Activated CD8-positive, alpha-beta T cell treated with anti-CD3 and anti-CD28 coated beads, Interleukin-2, amount 10 ng/mL, durations not matched to agents 7 days and 5 days (primary cell): ENCODE results near the gene KCNC1. TPM values are rescaled to one million over a fixed set of nuclear protein-coding genes. Genes with fewer than 3 reads are reported as not detected.

ENCODE experiments used
- ATAC-seq: fragments of 150-1000 bp; cut with Tn5 transposase; one replicate; pipeline ENCODE4 v1.10.0; 2021; ENCODE audit warnings: moderate library complexity
- CTCF ChIA-PET: fragments of 350-600 bp; sonication (Branson Sonifier 250); formaldehyde crosslinking; loops from one replicate; lab custom pipeline; 2021; ENCODE audit warnings: antibody characterized with exemption; lab: Charles Lee
- POLR2A ChIA-PET: fragments of 350-600 bp; sonication (Branson Sonifier 250); formaldehyde crosslinking; loops from one replicate; lab custom pipeline; 2021; ENCODE audit warnings: antibody characterized with exemption; lab: Charles Lee
- DNase-seq: peaks from one replicate; pipeline ENCODE4 v3.0.0-alpha.2; 2020
- H3K27ac Mint-ChIP-seq: one replicate; pipeline ENCODE4 v1.8.0; 2021; ENCODE audit warnings: mild to moderate bottlenecking, mixed read lengths
- H3K27me3 Mint-ChIP-seq: one replicate; pipeline ENCODE4 v1.8.0; 2021; ENCODE audit warnings: low read depth, mixed read lengths
- H3K36me3 Mint-ChIP-seq: one replicate; pipeline ENCODE4 v1.8.0; 2021; ENCODE audit warnings: low read depth, mixed read lengths
- H3K4me1 Mint-ChIP-seq: one replicate; pipeline ENCODE4 v1.8.0; 2021; ENCODE audit warnings: low read depth, mixed read lengths
- H3K4me3 Mint-ChIP-seq: one replicate; pipeline ENCODE4 v1.8.0; 2021; ENCODE audit warnings: mild to moderate bottlenecking, mixed read lengths
- H3K9me3 Mint-ChIP-seq: one replicate; pipeline ENCODE4 v1.8.0; 2022; ENCODE audit warnings: mixed read lengths; ENCODE audit not compliant: insufficient read depth
- total RNA-seq, 2 experiments: library from RNA; stranded (reverse); gene quantifications; one replicate each; pipeline ENCODE4 v1.2.3, GENCODE V29; 2021

Gene KCNC1
- total RNA-seq, 2 experiments from 2014 or later = not detected

GRCh38 chr11:17772704-17773600 lies 38.4 kb downstream of the KCNC1 start:
- H3K36me3 Mint-ChIP-seq = no peaks in the 10 kb centered on the region
- ChIA-PET CTCF (no interaction called here), POLR2A (no interaction called here)
- H3K27me3 Mint-ChIP-seq = no peaks in the 10 kb centered on the region
- H3K27ac Mint-ChIP-seq = no peak overlapping the region
- H3K9me3 Mint-ChIP-seq = no peaks in the 10 kb centered on the region
- H3K4me1 Mint-ChIP-seq = no peaks in the 10 kb centered on the region
- no peak overlapping the region for H3K4me3 Mint-ChIP-seq
- DNase-seq (no peak), ATAC-seq (no peak)

GRCh38 chr11:17773674-17774073 lies 39.1 kb downstream of the KCNC1 start:
- Mint-ChIP-seq H3K9me3 (no peaks in the 10 kb centered on the region), H3K4me1 (no peaks in the 10 kb centered on the region), H3K36me3 (no peaks in the 10 kb centered on the region), H3K4me3 (no peak overlapping the region), H3K27me3 (no peaks in the 10 kb centered on the region), H3K27ac (no peak overlapping the region)
- no peak for ATAC-seq
- ChIA-PET CTCF (no interaction called here), POLR2A (no interaction called here)
- DNase-seq = no peak

- Mint-ChIP-seq H3K4me1 (no peaks in the 10 kb centered on the region), H3K27me3 (no peaks in the 10 kb centered on the region), H3K4me3 (no peak overlapping the region), H3K27ac (no peak overlapping the region), H3K9me3 (no peaks in the 10 kb centered on the region), H3K36me3 (no peaks in the 10 kb centered on the region)
- DNase-seq (no peak), ATAC-seq (no peak)
- POLR2A ChIA-PET = no interaction called here
- CTCF ChIA-PET = no interaction called here
Observed at GRCh38 chr11:17774232-17775034, 39.9 kb downstream of the KCNC1 start.

- H3K9me3 Mint-ChIP-seq = no peaks in the 10 kb centered on the region
- ATAC-seq (no peak), DNase-seq (no peak)
- no peaks in the 10 kb centered on the region for H3K27me3 Mint-ChIP-seq
- ChIA-PET CTCF (no interaction called here), POLR2A (no interaction called here)
- no peak overlapping the region for H3K27ac Mint-ChIP-seq
- H3K4me3 Mint-ChIP-seq = no peak overlapping the region
- no peaks in the 10 kb centered on the region for H3K4me1 Mint-ChIP-seq
- no peaks in the 10 kb centered on the region for H3K36me3 Mint-ChIP-seq
Observed at GRCh38 chr11:17775035-17775348, 40.4 kb downstream of the KCNC1 start.

GRCh38 chr11:17775507-17776211 lies 41.1 kb downstream of the KCNC1 start:
- Mint-ChIP-seq H3K27ac (no peak overlapping the region), H3K27me3 (no peaks in the 10 kb centered on the region), H3K36me3 (no peaks in the 10 kb centered on the region), H3K4me3 (no peak overlapping the region), H3K9me3 (no peaks in the 10 kb centered on the region), H3K4me1 (no peaks in the 10 kb centered on the region)
- ChIA-PET CTCF (no interaction called here), POLR2A (no interaction called here)
- no peak for DNase-seq
- ATAC-seq = no peak

GRCh38 chr11:17776212-17776875 lies 41.8 kb downstream of the KCNC1 start:
- no peaks in the 10 kb centered on the region for H3K4me1 Mint-ChIP-seq

GRCh38 chr11:17777086-17777737 lies 42.6 kb downstream of the KCNC1 start:
- Mint-ChIP-seq H3K4me3 (no peak overlapping the region), H3K9me3 (no peaks in the 10 kb centered on the region), H3K36me3 (no peaks in the 10 kb centered on the region), H3K27me3 (no peaks in the 10 kb centered on the region), H3K4me1 (no peaks in the 10 kb centered on the region), H3K27ac (no peak overlapping the region)
- POLR2A ChIA-PET = no interaction called here
- ATAC-seq = no peak
- CTCF ChIA-PET = no interaction called here
- no peak for DNase-seq

More at GRCh38 chr11:17776212-17776875, 41.8 kb downstream of the KCNC1 start:
- ChIA-PET CTCF (no interaction called here), POLR2A (no interaction called here)
- Mint-ChIP-seq H3K27ac (no peak overlapping the region), H3K36me3 (no peaks in the 10 kb centered on the region), H3K27me3 (no peaks in the 10 kb centered on the region), H3K9me3 (no peaks in the 10 kb centered on the region), H3K4me3 (no peak overlapping the region)
- ATAC-seq (no peak), DNase-seq (no peak)

GRCh38 chr11:17777738-17778091 lies 43.1 kb downstream of the KCNC1 start:
- Mint-ChIP-seq H3K36me3 (no peaks in the 10 kb centered on the region), H3K9me3 (no peaks in the 10 kb centered on the region), H3K27me3 (no peaks in the 10 kb centered on the region), H3K4me1 (no peaks in the 10 kb centered on the region), H3K27ac (no peak overlapping the region), H3K4me3 (no peak overlapping the region)
- ATAC-seq = no peak
- no peak for DNase-seq
- CTCF ChIA-PET = no interaction called here
- POLR2A ChIA-PET = no interaction called here

GRCh38 chr11:17778352-17778751 lies 43.8 kb downstream of the KCNC1 start:
- H3K4me1 Mint-ChIP-seq = no peaks in the 10 kb centered on the region
- H3K27me3 Mint-ChIP-seq = no peaks in the 10 kb centered on the region
- DNase-seq = no peak
- ATAC-seq = no peak
- ChIA-PET CTCF (no interaction called here), POLR2A (no interaction called here)
- H3K9me3 Mint-ChIP-seq = no peaks in the 10 kb centered on the region
- no peak overlapping the region for H3K4me3 Mint-ChIP-seq
- no peak overlapping the region for H3K27ac Mint-ChIP-seq
- no peaks in the 10 kb centered on the region for H3K36me3 Mint-ChIP-seq

GRCh38 chr11:17778956-17779860 lies 44.6 kb downstream of the KCNC1 start:
- Mint-ChIP-seq H3K27me3 (no peaks in the 10 kb centered on the region), H3K27ac (no peak overlapping the region), H3K4me3 (no peak overlapping the region), H3K36me3 (no peaks in the 10 kb centered on the region), H3K4me1 (no peaks in the 10 kb centered on the region), H3K9me3 (no peaks in the 10 kb centered on the region)
- ChIA-PET CTCF (no interaction called here), POLR2A (interaction anchor here (0.8 kb wide), 1 partner anchor 13 kb away, joined by 3 read pairs; no protein-coding TSS in a partner anchor)
- DNase-seq (no peak), ATAC-seq (no peak)
